WTC11 (cell line): ENCODE results near the gene FGFRL1. TPM values are rescaled to one million over a fixed set of nuclear protein-coding genes. Genes with fewer than 3 reads are reported as not detected.

ENCODE experiments used
- ATAC-seq: fragments of 200-7000 bp; cut with Tn5 transposase; 2 replicates; pipeline ENCODE4 v1.10.0; 2021; ENCODE audit warnings: mild to moderate bottlenecking, moderate library complexity
- CTCF ChIA-PET: fragments of 300-600 bp; sonication (Branson Sonifier 250); formaldehyde crosslinking; loops from one replicate; lab custom pipeline; 2021; ENCODE audit warnings: antibody characterized with exemption; lab: Charles Lee
- POLR2A ChIA-PET: fragments of 350-600 bp; sonication (Branson Sonifier 250); formaldehyde crosslinking; loops from one replicate; lab custom pipeline; 2021; ENCODE audit warnings: antibody characterized with exemption; lab: Charles Lee
- DNase-seq: peaks from one replicate; pipeline ENCODE4 v3.0.0; 2021; ENCODE audit warnings: low spot score
- H3K27ac Mint-ChIP-seq: 2 replicates; pipeline ENCODE4 v1.8.0; 2021; ENCODE audit warnings: mixed read lengths
- H3K27me3 Mint-ChIP-seq: 2 replicates; pipeline ENCODE4 v1.8.0; 2021; ENCODE audit warnings: low read depth, mild to moderate bottlenecking, moderate library complexity, mixed read lengths
- H3K36me3 Mint-ChIP-seq: 2 replicates; pipeline ENCODE4 v1.8.0; 2021; ENCODE audit warnings: mixed read lengths
- H3K4me1 Mint-ChIP-seq: 2 replicates; pipeline ENCODE4 v1.8.0; 2022; ENCODE audit warnings: mixed read lengths
- H3K4me3 Mint-ChIP-seq: 2 replicates; pipeline ENCODE4 v1.8.0; 2021; ENCODE audit warnings: mild to moderate bottlenecking, moderate library complexity, mixed read lengths
- H3K9me3 Mint-ChIP-seq: 2 replicates; pipeline ENCODE4 v1.8.0; 2021; ENCODE audit warnings: mixed read lengths
- CREM ChIP-seq: sonication (generic); formaldehyde crosslinking; IDR thresholded peaks from 2 replicates; pipeline ENCODE4 v1.8.1; 2022; ENCODE audit warnings: mild to moderate bottlenecking, missing genetic modification reagents, moderate library complexity
- ELF4 ChIP-seq: sonication (generic); formaldehyde crosslinking; IDR thresholded peaks from 2 replicates; pipeline ENCODE4 v1.8.1; 2022; ENCODE audit warnings: low read depth, mild to moderate bottlenecking, moderate library complexity, missing genetic modification reagents
- FOXK1 ChIP-seq: sonication (generic); formaldehyde crosslinking; IDR thresholded peaks from 2 replicates; pipeline ENCODE4 v1.8.0; 2022; ENCODE audit warnings: mild to moderate bottlenecking, moderate library complexity, missing genetic modification reagents
- GABPB1 ChIP-seq: sonication (generic); formaldehyde crosslinking; IDR thresholded peaks from 2 replicates; pipeline ENCODE4 v1.8.1; 2023; ENCODE audit warnings: mild to moderate bottlenecking, missing genetic modification reagents
- JUN ChIP-seq: sonication (generic); formaldehyde crosslinking; IDR thresholded peaks from 2 replicates; pipeline ENCODE4 v1.8.0; 2023; ENCODE audit warnings: mild to moderate bottlenecking, missing genetic modification reagents
- MXD4 ChIP-seq: fragments of 250-450 bp; sonication (Bioruptor Pico); IDR thresholded peaks from 2 replicates; pipeline ENCODE4 v1.8.0; 2021; ENCODE audit warnings: mild to moderate bottlenecking, moderate library complexity, borderline replicate concordance
- NFYB ChIP-seq: sonication (generic); formaldehyde crosslinking; conservative IDR thresholded peaks from 2 replicates; pipeline ENCODE4 v1.8.0; 2022; ENCODE audit warnings: low read depth, missing genetic modification reagents
- NR3C1 ChIP-seq: sonication (generic); formaldehyde crosslinking; conservative IDR thresholded peaks from 2 replicates; pipeline ENCODE4 v1.8.1; 2023; ENCODE audit warnings: low read depth, mild to moderate bottlenecking, missing genetic modification reagents
- PRRX2 ChIP-seq: fragments of 250-450 bp; sonication (Bioruptor Pico); IDR thresholded peaks from 2 replicates; pipeline ENCODE4 v1.8.0; 2021; ENCODE audit warnings: mild to moderate bottlenecking
- RELA ChIP-seq: sonication (generic); formaldehyde crosslinking; IDR thresholded peaks from 2 replicates; pipeline ENCODE4 v1.8.1; 2022; ENCODE audit warnings: missing genetic modification reagents, mild to moderate bottlenecking, borderline replicate concordance
- TCF7 ChIP-seq: sonication (generic); formaldehyde crosslinking; IDR thresholded peaks from 2 replicates; pipeline ENCODE4 v1.8.0; 2022; ENCODE audit warnings: mild to moderate bottlenecking, low read depth, missing genetic modification reagents, moderate library complexity
- TP53 ChIP-seq: sonication (generic); formaldehyde crosslinking; IDR thresholded peaks from 2 replicates; pipeline ENCODE4 v1.8.1; 2023; ENCODE audit warnings: mild to moderate bottlenecking, missing genetic modification reagents
- ZNF232 ChIP-seq: sonication (generic); formaldehyde crosslinking; IDR thresholded peaks from 2 replicates; pipeline ENCODE4 v1.8.0; 2022; ENCODE audit warnings: mild to moderate bottlenecking, missing genetic modification reagents
- total RNA-seq: library from RNA; stranded (reverse); gene quantifications from 3 replicates; pipeline ENCODE4 v1.2.3, GENCODE V29; 2021
- TF ChIP-seq, protein P1 (sequence below): sonication (generic); formaldehyde crosslinking; IDR thresholded peaks from 2 replicates; pipeline ENCODE4 v1.8.0; 2022; ENCODE audit warnings: mild to moderate bottlenecking, missing genetic modification reagents
- TF ChIP-seq, protein P2 (sequence below): fragments of 250-450 bp; sonication (Bioruptor Pico); IDR thresholded peaks from 2 replicates; pipeline ENCODE4 v1.9.0; 2021; ENCODE audit warnings: mild to moderate bottlenecking
- TF ChIP-seq, protein P3 (sequence below): fragments of 250-450 bp; sonication (Bioruptor Pico); IDR thresholded peaks from 2 replicates; pipeline ENCODE4 v1.9.0; 2021; ENCODE audit warnings: mild to moderate bottlenecking
- TF ChIP-seq, protein P4 (sequence below): fragments of 250-450 bp; sonication (Bioruptor Pico); IDR thresholded peaks from 2 replicates; pipeline ENCODE4 v1.9.0; 2021; ENCODE audit warnings: moderate library complexity, mild to moderate bottlenecking, inconsistent platforms, borderline replicate concordance
- TF ChIP-seq, protein P5 (sequence below): sonication (generic); formaldehyde crosslinking; IDR thresholded peaks from 2 replicates; pipeline ENCODE4 v1.8.1; 2023; ENCODE audit warnings: mild to moderate bottlenecking, missing genetic modification reagents, borderline replicate concordance

Gene FGFRL1
- total RNA-seq, 1 experiment from 2014 or later = 25.9 TPM

DNA sequence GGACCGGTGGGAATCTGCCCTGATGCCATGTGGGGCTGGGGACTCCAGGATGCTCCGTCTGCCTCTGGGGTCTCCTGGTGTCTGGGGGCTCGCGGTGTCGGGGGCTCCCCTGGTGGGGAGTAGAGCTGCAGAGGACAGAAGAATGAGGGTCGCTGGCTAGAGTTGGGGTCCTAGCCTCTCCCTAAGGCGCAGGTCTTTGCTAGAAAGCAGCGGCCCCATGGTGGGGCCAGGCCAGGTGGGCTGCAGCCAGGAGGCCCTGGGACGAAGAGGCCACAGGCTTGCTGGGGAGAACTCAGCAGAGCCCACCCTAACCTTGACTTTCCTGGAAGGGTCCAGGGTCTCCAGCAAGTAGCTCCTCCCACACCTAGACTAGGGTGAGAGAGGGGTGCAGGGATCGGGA, 21.4 kb downstream of the FGFRL1 start (continued):
- TF ChIP-seq, protein P1, sequence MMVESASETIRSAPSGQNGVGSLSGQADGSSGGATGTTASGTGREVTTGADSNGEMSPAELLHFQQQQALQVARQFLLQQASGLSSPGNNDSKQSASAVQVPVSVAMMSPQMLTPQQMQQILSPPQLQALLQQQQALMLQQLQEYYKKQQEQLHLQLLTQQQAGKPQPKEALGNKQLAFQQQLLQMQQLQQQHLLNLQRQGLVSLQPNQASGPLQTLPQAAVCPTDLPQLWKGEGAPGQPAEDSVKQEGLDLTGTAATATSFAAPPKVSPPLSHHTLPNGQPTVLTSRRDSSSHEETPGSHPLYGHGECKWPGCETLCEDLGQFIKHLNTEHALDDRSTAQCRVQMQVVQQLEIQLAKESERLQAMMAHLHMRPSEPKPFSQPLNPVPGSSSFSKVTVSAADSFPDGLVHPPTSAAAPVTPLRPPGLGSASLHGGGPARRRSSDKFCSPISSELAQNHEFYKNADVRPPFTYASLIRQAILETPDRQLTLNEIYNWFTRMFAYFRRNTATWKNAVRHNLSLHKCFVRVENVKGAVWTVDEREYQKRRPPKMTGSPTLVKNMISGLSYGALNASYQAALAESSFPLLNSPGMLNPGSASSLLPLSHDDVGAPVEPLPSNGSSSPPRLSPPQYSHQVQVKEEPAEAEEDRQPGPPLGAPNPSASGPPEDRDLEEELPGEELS = no peak
- no peak for TF ChIP-seq NFYB (CRISPR knock-in tag)
- no peak for TF ChIP-seq RELA (CRISPR knock-in tag)
- no peak for TF ChIP-seq ELF4 (CRISPR knock-in tag)
- no peak for TF ChIP-seq FOXK1
- no peak for TF ChIP-seq PRRX2 (CRISPR knock-in tag)
- no peak for TF ChIP-seq NR3C1
- TF ChIP-seq, protein P2, sequence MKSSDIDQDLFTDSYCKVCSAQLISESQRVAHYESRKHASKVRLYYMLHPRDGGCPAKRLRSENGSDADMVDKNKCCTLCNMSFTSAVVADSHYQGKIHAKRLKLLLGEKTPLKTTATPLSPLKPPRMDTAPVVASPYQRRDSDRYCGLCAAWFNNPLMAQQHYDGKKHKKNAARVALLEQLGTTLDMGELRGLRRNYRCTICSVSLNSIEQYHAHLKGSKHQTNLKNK (CRISPR knock-in tag) = no peak

DNA sequence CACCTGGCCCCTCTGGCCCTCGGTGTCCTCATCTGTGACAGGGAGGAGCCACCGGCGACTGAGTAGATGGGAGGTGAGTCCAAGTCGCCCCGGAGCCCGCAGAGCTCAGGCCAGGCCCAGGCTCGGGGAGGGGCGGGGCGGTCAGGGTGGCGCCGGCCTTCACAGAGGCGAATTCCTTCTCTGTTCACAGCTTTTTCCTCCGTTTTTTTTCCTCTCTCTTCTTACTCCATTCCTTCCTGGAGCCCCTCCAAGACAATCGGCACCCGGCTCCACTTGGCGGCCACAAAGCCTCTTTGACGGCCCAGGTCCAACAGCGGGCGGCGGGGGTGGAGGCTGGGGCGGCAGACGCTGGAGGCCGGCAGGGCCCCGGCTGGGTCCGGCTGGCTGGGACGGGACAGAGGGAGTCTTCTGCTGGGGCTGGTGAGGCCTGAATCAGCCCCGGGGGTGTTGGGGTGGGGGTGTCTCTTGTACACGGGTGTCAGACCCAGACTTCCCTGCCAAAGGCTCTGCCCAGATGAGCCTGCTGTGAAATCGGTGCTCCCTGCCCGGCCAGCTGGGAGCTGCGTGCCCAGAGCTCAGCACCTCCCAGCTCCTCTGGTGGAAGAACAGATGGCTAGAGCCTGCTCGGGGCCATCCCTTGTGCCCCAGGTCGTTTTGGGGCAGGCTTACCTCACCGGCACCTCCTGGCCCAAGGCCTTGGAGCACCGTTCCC, 22.6 kb downstream of the FGFRL1 start:
- CTCF ChIA-PET = interaction anchor here (0.7 to 1.3 kb wide), 2 partner anchors 23 to 108 kb away, joined by 3 read pairs; no protein-coding TSS in a partner anchor
- TF ChIP-seq MXD4 = no peak
- TF ChIP-seq, protein P3, sequence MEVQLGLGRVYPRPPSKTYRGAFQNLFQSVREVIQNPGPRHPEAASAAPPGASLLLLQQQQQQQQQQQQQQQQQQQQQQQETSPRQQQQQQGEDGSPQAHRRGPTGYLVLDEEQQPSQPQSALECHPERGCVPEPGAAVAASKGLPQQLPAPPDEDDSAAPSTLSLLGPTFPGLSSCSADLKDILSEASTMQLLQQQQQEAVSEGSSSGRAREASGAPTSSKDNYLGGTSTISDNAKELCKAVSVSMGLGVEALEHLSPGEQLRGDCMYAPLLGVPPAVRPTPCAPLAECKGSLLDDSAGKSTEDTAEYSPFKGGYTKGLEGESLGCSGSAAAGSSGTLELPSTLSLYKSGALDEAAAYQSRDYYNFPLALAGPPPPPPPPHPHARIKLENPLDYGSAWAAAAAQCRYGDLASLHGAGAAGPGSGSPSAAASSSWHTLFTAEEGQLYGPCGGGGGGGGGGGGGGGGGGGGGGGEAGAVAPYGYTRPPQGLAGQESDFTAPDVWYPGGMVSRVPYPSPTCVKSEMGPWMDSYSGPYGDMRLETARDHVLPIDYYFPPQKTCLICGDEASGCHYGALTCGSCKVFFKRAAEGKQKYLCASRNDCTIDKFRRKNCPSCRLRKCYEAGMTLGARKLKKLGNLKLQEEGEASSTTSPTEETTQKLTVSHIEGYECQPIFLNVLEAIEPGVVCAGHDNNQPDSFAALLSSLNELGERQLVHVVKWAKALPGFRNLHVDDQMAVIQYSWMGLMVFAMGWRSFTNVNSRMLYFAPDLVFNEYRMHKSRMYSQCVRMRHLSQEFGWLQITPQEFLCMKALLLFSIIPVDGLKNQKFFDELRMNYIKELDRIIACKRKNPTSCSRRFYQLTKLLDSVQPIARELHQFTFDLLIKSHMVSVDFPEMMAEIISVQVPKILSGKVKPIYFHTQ (CRISPR knock-in tag) = no peak
- TF ChIP-seq CREM = no peak
- TF ChIP-seq TCF7 (CRISPR knock-in tag) = no peak
- TF ChIP-seq, protein P4, sequence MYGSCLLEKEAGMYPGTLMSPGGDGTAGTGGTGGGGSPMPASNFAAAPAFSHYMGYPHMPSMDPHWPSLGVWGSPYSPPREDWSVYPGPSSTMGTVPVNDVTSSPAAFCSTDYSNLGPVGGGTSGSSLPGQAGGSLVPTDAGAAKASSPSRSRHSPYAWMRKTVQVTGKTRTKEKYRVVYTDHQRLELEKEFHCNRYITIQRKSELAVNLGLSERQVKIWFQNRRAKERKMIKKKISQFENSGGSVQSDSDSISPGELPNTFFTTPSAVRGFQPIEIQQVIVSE = no peak
- Mint-ChIP-seq H3K9me3 (no peaks in the 10 kb centered on the region), H3K36me3 (no peaks in the 10 kb centered on the region), H3K4me3 (no peak overlapping the region), H3K27me3 (no peaks in the 10 kb centered on the region), H3K4me1 (no peaks in the 10 kb centered on the region), H3K27ac (no peak overlapping the region)
- POLR2A ChIA-PET = no interaction called here
- ATAC-seq (no peak), DNase-seq (no peak)

DNA sequence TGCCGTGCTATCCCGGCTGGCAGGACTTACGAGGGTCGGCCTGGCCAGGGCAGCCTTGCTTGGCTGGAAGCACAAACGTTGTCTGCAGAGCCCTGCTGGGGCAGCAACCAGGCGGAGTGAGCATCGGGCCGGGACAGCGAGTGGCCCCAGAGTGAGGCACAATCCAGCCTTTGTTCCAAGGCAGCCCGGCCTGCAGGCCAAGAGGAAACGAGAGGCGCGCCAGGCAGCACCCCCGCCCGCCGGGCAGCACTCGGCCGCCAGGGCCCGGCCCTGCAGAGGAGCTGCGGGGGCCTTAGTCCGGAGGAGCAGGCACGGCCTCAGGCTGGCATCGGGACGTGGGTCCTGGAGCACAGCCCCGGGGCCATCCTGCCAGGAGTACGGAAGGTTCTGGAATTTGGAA, 24.1 kb downstream of the FGFRL1 start:
- no peak overlapping the region for H3K27ac Mint-ChIP-seq
- no peaks in the 10 kb centered on the region for H3K27me3 Mint-ChIP-seq
- ATAC-seq = no peak
- no peak for DNase-seq
- H3K4me1 Mint-ChIP-seq = no peaks in the 10 kb centered on the region
- CTCF ChIA-PET = no interaction called here
- POLR2A ChIA-PET = no interaction called here
- TF ChIP-seq JUN (CRISPR knock-in tag) (no peak), NFYB (CRISPR knock-in tag) (no peak)
- no peak overlapping the region for H3K4me3 Mint-ChIP-seq
- no peaks in the 10 kb centered on the region for H3K36me3 Mint-ChIP-seq
- no peaks in the 10 kb centered on the region for H3K9me3 Mint-ChIP-seq

DNA sequence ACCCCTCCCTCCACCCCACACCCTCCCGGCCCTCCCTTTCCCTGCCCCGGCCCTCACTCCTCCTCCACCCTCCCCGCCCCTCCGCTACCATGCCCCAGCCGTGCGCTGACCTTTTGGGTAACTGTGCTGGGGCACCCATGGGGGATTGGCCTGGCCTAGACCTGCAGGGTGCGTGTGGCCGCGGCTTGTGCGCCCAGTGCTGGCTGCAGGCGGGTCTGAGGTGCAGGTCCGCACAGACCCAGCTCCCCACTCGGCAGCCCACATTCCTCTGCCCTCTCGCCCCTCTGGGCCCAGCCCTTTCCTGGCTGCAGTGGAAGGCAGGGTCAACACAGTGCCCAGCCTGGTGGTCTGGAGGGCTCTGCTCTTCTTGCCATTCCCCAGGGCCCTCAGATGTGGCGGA, 24.7 kb downstream of the FGFRL1 start:
- Mint-ChIP-seq H3K36me3 (no peaks in the 10 kb centered on the region), H3K4me1 (no peaks in the 10 kb centered on the region), H3K27ac (no peak overlapping the region), H3K9me3 (no peaks in the 10 kb centered on the region), H3K27me3 (no peaks in the 10 kb centered on the region), H3K4me3 (no peak overlapping the region)
- POLR2A ChIA-PET = no interaction called here
- CTCF ChIA-PET = interaction anchor here (1.3 to 1.4 kb wide), 2 partner anchors 26 to 49 kb away, joined by 3 to 5 read pairs; no protein-coding TSS in a partner anchor
- DNase-seq (no peak), ATAC-seq (no peak)
- TF ChIP-seq GABPB1 (CRISPR knock-in tag) (no peak), ZNF232 (CRISPR knock-in tag) (no peak), TP53 (CRISPR knock-in tag) (no peak)
- TF ChIP-seq, protein P5, sequence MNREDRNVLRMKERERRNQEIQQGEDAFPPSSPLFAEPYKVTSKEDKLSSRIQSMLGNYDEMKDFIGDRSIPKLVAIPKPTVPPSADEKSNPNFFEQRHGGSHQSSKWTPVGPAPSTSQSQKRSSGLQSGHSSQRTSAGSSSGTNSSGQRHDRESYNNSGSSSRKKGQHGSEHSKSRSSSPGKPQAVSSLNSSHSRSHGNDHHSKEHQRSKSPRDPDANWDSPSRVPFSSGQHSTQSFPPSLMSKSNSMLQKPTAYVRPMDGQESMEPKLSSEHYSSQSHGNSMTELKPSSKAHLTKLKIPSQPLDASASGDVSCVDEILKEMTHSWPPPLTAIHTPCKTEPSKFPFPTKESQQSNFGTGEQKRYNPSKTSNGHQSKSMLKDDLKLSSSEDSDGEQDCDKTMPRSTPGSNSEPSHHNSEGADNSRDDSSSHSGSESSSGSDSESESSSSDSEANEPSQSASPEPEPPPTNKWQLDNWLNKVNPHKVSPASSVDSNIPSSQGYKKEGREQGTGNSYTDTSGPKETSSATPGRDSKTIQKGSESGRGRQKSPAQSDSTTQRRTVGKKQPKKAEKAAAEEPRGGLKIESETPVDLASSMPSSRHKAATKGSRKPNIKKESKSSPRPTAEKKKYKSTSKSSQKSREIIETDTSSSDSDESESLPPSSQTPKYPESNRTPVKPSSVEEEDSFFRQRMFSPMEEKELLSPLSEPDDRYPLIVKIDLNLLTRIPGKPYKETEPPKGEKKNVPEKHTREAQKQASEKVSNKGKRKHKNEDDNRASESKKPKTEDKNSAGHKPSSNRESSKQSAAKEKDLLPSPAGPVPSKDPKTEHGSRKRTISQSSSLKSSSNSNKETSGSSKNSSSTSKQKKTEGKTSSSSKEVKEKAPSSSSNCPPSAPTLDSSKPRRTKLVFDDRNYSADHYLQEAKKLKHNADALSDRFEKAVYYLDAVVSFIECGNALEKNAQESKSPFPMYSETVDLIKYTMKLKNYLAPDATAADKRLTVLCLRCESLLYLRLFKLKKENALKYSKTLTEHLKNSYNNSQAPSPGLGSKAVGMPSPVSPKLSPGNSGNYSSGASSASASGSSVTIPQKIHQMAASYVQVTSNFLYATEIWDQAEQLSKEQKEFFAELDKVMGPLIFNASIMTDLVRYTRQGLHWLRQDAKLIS (CRISPR knock-in tag) = no peak
- TF ChIP-seq, protein P2 (CRISPR knock-in tag) = no peak
